Measurements from ENCODE around the gene CNOT1.
"Not testable (repeated sequence)": the region's sequence is repeated elsewhere in the genome, so short reads cannot be mapped to it uniquely, and the experiment has no call there.

CNOT1 gene

DNA sequence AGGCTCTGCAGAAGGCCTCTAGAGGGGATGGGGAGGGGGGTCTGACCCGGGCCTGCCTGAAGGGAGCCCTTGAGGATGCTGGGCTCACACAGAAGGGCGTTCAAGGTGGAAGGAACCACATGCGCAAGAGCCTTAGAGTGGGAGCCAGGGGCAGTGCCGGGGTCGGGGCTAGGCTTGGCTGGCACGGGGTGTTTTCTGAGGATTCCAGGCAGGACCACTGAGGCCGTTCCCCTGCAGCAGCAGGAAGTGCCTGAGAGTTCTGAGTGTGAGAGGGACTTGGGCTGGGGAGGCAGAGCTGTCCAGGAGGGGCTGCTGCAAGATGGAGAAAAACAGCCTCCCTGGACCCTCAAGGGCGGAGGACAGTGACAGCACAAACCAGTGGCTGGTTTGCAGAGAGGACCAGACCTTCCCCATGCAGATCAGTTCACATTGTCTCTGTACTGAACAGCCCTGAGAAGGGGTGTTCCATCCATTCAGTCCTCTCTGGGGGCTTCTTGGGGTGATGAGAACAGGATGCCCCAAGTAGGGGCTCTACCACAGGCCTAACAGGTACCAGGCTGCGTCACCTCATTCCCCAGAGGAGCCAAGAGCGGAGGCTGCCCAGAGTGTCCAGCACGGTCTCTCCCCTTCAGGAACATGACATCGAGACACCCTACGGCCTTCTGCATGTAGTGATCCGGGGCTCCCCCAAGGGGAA, 126.3 kb downstream of the CNOT1 start:
- no peak for DNase-seq (ENCODE audit: low read depth, low spot score)

DNA sequence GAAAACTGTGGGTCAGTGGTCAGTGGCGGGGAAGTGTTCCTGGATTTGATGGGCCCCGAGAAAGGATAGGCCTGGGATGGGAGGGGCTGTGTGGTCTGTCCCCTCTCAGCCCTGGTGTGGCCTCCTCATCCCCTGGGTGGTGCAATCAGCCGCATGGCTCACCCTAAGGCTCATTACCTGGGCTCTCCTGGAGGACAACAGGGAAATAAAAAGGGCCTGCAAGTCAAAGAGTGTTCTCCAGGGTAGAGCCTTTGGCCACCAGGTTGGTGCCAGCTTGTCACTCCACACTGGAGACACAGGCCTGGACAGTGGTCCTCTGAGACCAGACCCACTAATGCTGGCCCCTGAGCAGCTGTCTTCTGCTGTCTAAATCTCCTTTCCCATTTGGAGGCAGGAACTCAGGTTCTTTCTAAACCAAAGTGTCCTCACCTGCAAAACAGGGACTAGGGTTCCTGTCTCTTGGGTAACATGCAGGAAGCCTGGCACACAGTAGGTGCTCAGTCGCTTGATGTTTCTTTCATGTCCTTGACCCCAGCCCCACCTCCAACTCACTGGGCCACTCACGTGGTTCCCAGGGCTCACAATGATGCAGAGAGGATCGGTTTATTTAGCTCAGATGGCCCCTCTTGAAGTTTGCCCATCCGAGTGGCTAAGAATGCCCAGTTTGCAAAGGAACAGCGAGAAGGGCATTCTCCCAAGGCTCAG, 127.3 kb downstream of the CNOT1 start:
- DNase-seq (ENCODE audit: low read depth, low spot score): no peak

DNA sequence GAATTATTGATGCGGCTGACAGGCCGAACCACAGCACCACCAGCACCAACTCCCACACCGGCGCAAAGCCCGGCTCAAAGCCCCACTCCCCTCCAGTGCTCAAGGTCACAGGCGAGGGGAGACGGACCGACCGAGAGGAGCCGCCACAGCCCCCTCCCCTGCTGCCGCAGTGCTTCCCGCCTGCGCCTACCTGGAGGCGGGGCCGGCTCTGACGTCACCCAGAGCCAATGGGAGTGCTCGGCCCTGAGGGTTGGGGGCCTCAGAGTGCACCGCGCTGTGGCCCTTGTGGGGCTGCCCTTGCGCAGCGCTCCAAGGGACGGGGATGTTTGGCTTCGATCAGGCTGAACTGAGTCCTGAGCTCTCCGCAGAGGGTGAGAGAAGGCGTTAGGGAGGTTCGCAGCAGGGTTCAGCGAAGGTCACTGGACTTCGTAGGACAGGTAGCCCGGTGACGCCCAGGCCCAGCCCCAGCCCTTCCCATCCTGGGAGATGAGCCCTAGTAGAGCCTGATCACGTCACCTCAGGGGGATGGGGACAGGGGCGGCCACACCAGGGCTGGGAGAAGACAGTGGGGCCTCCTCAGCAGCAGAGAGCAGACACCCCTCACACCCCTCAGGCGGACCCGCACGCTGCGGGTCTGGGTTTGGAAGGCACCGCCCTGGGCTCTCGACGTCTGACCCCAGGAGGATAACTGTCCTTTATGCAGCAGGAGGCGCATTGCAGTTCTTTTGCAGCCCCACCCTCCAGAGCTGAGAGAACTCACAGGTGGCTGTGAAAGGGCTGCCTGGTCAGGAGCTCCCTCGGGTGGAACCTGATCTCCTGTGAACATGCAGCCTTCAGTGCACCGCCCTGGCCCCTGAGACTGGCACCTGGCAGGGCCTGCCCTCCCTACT, 128.1 kb downstream of the CNOT1 start:
- DNase-seq (ENCODE audit: low read depth, low spot score): no peak

DNA sequence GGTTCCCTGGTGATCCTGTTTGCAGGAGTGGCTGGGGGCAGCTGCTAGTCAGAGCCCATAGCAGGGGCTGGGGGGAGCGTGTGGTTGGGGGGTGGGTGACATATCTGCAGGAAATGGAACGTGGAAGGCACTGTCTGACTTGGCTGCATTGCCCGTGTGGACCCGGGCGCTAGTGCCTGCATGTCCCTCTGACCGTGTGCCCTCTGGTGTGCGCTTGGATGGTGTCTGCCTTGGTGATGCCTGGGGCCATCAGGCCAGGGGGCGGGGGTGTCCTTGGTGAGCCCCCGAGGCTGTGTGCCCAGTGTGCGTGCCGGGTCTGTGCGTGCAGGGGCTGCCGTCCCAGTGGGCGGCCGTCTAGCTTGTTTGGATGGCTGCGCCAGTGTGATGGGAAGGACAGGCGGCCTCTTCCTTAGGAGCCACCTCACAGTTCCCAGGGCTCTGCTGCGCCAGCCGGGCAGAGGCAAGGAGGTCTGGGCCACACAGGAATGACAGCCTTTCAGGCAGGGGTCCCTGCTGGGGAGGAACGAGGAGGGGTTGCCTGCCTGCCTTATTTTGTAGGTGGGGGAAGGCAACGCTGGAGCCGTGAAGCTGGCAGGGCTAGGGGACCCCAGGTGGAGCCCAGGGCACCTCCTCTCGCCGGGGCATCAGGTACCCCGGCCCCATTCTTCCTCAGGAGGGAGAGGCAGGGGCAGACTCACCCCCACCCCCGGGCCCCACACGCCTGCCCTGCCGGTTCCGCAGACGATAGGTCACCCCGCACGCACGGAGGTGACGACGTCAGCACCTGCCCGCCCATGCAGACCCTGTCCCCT, 129.0 kb downstream of the CNOT1 start:
- no peak for DNase-seq (ENCODE audit: low read depth, low spot score)

DNA sequence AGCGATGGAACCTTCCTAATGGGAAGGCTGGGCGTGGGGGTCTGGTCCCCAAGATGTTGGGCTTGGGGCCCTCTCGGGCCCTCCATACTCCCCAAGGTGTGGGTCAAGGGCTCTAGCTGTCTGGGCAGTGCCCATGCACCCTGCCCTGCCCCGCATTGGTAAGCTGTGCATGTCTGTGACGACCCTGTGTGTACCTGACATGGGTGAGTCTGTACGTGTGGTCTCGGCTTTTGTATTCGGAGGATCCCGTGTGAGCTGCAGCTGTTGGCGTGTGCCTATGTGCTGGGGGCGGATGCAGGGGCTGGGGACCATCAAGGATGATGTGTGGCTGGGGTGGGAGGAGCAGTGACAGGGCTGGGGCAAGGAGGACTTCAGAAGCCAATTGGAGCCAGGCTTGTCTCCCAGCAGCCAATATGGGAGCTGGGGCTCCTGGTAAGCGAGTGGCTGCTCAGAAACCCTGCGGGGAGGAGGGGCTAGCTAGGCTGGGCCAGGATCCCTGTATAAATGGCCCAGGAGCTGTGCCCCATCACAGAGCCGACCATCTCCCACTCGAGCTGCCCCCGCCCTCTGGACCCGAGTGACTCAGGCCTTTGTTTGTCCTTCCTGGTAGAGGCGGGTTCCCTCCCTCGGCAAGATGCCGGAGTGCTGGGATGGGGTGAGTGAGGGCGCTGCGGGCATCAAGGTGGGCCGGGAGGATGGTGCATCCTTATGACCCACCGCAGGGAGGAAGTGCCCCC, 129.8 kb downstream of the CNOT1 start, which contains the start of gene NDRG4:
Gene NDRG4, plus strand, starts transcription at position 529 of the 737 bp plus-strand sequence. Its CDS starts 106 bp downstream, at position 635.
- peak; percentile 78 for DNase-seq (ENCODE audit: low read depth, low spot score)

DNA sequence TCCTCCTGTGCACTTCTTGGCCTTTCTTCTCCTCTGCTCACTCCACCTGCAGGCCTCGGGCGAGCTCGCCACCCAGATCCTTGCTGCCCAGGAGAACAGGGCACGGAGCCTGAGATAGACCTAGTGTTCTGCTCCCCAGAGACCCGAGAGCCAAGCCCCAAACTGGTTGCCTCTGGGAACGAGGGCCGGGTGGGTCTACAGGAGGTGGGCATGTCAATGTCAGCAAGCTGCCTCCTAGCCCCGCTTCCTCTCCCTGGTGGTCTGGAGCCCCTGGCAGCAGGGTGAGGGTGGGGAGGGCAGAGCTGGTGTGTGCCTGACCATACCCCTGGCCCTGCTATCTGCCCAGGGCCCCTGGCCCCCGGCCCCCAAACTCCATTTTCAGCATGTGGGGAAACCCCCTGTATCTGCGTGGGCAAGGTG, 130.5 kb downstream of the CNOT1 start:
- no peak for DNase-seq (ENCODE audit: low read depth, low spot score)

DNA sequence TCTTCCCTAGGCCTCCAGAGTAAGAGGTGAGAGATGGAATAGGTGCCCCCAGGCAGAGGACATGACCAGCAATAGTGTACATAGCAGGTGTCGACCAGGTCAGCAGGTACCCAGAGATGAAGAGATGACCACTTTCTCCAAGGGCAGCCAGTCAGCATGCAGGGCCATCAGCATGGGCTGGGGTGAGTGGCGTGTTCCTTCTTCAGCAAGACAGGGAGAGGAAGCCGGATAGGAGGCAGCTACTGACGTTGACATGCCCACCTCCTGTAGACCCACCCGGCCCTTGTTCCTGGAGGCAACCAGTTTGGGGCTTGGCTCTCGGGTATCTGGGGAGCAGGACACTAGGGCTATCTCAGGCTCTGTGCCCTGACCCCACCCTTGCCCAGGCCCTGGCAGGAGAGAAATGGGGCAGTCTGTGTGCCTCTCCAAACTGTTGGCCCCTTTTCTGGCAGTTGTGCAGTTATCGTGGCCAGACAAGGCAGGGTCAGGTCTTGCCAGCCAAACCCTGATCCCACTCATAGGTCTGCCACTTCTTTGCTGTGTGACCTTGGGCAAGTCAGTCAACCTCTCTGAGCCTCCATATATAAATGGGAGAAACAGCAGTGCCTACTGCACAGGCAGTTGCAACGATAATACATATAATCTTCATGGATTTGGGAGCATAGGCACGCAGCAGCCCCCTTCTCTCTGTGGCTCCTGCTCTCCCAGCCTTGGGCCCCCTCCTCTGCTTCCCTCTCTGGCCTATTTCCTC, 131.1 kb downstream of the CNOT1 start:
- DNase-seq (ENCODE audit: low read depth, low spot score): no peak

DNA sequence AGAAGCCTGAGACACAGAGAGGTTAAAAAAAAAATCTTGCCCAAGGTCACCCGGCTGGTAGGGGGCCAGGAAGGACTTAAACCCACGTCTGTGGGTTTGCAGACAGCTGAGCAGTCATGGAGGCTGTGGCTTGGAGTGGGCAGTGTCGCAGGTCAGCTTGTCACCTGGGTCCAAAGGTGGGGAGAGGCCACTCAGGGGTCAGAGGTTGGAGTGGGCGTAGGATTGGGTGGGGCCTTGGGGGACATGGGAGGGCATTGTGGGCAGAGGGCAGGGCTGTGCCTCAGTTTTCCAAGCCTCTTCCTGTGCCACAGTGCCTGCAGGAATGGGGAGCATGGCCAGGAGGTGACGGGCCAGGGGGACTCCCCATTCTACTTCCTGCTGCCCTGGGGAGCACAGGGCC, 131.7 kb downstream of the CNOT1 start:
- no peak for DNase-seq (ENCODE audit: low read depth, low spot score)

DNA sequence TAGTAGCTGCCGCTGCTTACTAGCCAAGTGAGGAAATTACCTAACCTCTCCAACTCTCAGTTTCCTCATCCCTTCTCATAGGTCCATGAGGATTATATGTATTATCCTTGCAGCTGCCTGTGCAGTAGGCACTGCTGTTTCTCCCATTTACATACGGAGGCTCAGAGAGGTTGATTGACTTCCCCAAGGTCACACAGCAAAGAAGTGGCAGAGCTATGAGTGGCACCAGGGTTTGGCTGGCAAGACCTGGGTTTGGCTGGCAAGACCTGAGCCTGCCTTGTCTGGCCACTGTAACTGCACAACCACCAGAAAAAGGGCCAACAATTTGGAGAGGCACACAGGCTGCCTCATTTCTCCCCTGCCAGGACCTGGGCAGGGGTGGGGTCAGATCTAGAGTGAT, 132.2 kb downstream of the CNOT1 start:
- DNase-seq (ENCODE audit: low read depth, low spot score): no peak

DNA sequence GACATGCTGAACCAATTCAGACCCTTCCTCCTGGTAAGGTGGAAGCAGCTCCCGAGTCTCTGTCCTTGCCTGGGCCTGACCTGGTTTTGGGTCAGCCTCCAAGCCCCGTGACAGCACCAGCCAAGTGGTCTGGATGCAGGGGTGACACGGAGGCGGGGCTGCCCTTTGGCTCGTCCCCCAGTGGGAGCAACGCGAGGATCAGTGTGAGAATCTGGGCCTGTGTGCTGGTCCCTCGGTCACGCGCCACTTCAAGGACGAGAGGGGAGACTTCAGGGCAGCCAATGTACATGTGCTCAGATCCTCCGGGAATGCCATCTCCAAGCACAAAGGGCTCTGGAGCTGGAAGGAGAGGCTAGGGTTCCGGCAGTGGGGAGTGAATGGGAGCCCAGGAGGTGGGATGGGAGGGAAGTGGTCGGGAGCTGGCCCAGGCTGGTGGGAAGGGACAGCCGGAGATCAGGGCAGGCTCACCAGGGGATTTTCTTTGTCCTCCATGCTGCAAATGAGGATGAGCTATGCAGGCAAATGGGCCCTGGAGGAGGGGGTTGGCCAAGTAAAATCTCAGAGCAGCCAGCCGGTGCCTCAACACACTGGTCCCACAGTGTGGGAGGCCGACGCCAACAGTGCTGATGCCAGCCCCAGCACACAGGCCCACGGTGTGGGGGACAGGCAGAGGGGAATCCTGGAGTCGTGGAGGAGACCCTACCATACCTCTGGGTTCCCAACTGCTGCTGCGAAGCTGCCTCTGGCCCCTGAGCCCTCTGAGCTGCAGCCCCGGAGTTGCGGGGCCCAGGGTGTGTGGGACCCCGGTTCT, 133.9 kb downstream of the CNOT1 start:
- DNase-seq (ENCODE audit: low read depth, low spot score): no peak

DNA sequence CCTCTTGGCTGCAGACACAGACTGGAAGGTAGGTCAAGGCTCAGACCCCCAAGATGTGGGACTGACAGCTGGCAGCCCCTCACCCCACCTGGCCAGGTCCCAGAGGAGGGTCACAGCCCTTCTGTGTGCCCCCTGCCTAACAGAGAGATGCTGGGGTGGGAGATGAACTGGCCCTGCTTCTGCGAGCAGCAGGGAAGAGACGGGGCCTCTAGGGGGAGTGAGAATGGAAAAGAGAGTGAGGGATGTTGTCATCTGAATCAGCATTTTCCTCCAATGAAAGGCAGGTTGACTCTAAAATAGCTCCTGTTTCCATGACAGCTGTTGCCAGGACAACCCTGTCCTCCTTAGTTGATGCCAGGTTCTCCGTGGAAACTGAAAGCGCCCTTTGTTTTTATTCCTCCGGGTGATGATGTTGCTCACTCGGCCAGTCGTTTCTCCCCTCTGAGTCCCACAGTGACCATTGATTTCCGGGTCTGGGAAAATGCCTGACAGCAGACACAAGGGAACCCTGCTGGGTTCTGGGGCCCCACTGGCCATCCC, 134.6 kb downstream of the CNOT1 start:
- peak; percentile 95 for DNase-seq (ENCODE audit: low read depth, low spot score)

DNA sequence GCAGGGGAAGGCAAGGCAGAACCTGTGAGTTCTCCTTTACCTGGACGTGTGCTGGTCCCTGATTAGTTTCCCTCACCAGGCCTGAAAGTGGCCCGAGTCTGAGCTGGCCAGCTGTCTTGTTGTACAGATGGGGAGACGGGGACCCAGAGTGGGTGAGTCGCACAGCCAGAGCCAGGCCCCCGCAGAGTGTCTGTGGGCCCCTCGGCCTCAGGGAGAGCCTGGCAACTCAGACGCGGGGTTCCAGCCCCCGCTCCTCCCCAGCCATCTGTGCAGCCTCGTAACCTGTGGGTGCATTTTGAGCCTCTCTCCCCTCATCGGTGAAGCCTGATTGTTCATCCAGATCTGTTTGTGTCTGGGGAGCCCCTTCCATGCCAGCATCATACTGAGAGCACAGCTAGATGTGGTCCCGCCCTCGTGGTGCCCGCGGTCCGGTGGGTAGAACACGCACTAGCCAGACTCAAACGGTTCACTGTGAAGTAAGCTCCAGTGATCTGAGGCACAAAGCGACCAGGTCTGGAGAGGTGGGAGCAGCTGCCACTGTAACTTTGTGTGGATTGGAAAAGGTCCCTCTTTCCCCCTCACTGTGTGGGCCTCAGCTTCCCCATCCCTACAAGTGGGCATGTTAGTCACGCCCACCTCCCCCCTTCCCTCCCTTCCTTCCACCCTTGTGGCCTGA, 135.7 kb downstream of the CNOT1 start:
- no peak for DNase-seq (ENCODE audit: low read depth, low spot score)

DNA sequence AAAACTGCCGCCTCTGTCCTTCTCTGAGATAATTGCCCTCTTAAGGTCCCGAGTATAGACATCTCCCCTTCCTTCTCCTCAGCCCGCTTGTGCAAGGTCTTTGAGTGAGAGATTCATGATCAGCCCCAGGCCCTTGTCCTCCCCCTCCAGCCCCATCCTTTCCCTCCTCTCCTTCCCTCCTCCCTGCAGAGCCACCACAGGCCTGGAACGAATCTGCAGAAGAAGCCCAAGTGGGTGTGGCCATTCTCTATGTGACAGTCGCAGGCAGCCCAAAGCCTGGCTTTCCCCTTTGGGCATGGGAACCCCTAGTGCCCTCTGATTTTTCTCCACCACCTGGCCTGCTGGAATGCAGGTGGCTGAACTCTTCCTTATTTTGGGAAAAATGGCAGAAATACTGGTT, 136.9 kb downstream of the CNOT1 start:
- DNase-seq (ENCODE audit: low read depth, low spot score): no peak

DNA sequence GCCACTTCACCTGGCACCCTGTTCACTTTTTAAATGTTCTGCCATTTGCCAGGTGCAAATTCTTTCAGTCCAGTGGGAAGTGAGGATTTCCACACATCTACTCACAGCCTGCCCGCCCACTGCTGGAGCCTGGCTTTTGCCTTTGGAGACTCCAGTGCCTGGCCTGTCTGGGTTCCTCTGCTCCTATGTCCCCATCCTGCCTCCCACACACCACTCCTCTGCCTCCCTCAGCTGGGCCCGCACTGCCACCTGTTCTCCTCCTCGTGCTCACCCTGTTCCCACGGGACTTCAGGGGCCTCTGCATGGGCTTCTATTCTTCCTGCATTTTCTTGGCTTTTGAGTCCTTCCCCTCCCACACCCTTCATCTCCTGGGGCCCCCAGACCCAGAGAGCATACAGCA, 137.6 kb downstream of the CNOT1 start:
- no peak for DNase-seq (ENCODE audit: low read depth, low spot score)

DNA sequence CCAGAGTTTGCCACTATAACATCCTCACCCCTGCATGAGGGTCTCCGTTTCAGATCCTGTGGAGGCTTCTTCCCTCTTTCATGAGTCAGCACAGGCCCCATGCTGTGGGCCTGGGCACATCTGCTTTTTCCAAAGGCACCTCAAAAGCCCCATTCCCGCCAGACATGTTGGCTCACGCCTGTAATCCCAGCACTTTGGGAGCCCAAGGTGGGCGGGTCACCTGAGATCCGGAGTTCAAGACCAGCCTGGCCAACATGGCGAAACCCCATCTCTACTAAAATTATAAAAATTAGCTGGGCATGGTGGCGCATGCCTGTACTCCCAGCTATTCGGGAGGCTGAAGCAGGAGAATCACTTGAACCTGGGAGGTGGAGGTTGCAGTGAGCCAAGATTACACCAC, 139.1 kb downstream of the CNOT1 start:
- not testable (repeated sequence) for DNase-seq (ENCODE audit: low read depth, low spot score)

DNA sequence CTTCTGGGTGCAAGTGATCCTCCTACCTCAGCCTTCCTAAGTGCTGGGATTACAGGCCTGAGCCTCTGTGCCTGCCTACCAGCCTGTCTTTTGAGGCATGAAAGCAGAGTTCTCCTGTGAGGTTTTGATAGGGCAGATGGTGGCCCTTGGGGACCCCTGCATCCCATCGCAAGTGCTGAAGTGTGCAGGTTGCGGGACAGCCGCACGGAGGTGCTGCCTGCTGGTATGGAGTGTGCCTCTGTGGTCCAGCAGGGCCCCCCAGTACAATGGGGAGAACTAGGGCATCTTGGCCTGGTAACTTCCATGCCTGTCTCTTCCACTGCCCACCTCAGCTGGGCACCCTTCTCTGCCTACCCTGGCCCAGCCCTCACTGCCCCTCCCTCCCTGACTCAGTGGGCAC, 139.6 kb downstream of the CNOT1 start:
- no peak for DNase-seq (ENCODE audit: low read depth, low spot score)

DNA sequence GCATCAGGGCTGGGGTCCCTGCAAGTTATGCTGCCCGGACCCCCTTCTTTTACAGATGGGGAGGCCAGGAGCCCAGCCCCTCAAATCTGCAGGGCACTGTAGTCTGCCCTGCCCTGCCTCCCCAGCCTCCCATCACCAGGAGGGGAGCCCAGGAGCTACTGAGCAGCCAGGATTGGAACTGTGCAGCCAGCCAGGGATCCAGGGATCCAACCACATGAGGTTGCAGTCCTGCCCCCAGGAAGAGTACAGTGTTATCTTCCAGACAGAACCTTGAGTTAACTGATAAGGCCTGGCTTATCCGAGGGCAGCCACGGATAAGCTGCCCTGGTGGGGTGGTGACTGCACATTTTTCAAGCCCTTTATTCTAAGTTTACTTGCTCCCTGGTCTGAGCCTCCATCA, 141.1 kb downstream of the CNOT1 start:
- DNase-seq (ENCODE audit: low read depth, low spot score): no peak
